ENCODE measurements around the gene TREX2. TPM values are rescaled to one million over a fixed set of nuclear protein-coding genes. Genes with fewer than 3 reads are reported as not detected.

Gene TREX2
- total RNA-seq, 4 donors from 2014 or later = 0.18 TPM; not detected in 3

DNA sequence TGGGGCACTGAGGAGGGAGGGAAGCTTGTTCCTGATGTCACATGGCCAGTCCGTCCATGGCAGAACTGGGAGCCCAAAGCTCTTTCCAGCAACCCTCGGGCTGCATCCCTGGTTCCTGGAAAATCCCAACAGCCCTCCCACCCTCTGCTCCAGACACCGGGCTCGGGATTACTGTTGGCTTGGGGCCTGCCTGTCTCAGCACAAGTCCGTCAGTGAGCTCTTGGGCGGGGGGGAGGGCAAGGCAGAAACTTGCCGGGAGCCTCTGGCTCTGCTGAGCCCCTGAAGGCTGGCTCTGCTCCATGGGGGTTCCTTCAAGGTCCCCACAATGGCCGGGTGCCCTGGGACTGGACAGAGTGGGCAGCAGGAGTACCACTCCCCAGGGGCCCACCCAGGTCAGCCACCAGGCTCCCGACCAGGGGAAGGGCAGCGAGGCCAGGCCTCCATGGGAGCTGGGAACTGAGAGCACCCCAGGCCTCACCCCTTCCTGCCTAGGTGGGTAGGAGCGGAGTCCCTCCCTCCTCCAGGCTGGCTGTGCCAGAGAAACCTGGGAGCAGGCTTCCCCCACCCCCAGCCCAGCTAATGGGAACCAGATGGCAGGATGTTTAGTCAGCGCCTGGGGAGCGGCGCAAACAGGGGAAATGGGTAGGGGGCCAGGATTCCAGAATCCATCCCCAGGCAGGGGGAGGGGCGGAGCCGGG lies 31.0 kb upstream of the TREX2 start:
- no peak for TF ChIP-seq POLR2A (IDR thresholded peaks at IDR 0.05)
- TF ChIP-seq, protein P1, sequence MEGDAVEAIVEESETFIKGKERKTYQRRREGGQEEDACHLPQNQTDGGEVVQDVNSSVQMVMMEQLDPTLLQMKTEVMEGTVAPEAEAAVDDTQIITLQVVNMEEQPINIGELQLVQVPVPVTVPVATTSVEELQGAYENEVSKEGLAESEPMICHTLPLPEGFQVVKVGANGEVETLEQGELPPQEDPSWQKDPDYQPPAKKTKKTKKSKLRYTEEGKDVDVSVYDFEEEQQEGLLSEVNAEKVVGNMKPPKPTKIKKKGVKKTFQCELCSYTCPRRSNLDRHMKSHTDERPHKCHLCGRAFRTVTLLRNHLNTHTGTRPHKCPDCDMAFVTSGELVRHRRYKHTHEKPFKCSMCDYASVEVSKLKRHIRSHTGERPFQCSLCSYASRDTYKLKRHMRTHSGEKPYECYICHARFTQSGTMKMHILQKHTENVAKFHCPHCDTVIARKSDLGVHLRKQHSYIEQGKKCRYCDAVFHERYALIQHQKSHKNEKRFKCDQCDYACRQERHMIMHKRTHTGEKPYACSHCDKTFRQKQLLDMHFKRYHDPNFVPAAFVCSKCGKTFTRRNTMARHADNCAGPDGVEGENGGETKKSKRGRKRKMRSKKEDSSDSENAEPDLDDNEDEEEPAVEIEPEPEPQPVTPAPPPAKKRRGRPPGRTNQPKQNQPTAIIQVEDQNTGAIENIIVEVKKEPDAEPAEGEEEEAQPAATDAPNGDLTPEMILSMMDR (IDR thresholded peaks at IDR 0.05 in 4 of 5, conservative IDR thresholded peaks at IDR 0.05 in 1 of 5) = no peak
- H3K4me3 ChIP-seq = no peak overlapping the region
- no peak for DNase-seq
- H3K27me3 ChIP-seq = no peaks in the 10 kb centered on the region
- no peaks in the 10 kb centered on the region for H3K4me1 ChIP-seq
- intact Hi-C loops (cut with DNase I; ENCODE audit: low total_unique reads) = no loop called here
- H3K36me3 ChIP-seq = no peaks in the 10 kb centered on the region
- no peak for ATAC-seq
- H3K9me3 ChIP-seq = no peaks in the 10 kb centered on the region
- H3K27ac ChIP-seq = peak overlapping the region in 2 of 4 donors; percentile 14 to 38
- in situ Hi-C loops (cut with MboI; ENCODE audit: low sequenced_read_pairs in 4 of 4) = no loop called here

DNA sequence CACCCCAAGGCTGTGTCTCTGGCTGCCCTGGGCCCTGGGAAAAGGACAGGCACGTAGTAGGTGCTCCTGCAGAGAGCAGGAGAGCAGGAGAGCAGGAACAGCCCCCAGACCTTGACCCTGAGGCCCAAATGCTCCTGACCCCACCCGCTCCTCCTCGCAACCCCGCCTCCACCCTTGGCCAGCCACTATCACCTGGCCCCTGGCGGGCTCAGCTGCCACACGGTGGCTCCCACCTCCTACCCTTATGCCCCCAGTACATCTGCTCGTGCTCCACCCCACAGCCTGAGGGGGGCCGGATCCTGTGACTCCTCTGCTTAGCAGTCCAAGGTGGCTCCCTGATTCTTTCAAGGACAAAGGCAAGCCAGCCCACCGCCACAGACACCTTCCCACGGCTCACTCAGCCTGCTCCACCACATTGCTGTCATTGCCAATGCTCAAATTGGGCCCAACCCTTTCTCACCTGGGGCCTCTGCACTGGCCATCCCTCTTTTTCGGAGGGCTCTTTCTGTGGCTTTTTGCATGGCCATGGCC lies 30.0 kb upstream of the TREX2 start:
- no peaks in the 10 kb centered on the region for H3K27me3 ChIP-seq
- no peak for ATAC-seq
- H3K4me1 ChIP-seq = no peaks in the 10 kb centered on the region
- H3K27ac ChIP-seq = no peak overlapping the region
- in situ Hi-C loops (cut with MboI; ENCODE audit: low sequenced_read_pairs in 4 of 4) (no loop called here), intact Hi-C loops (cut with DNase I; ENCODE audit: low total_unique reads) (no loop called here)
- H3K36me3 ChIP-seq = no peaks in the 10 kb centered on the region
- no peak for TF ChIP-seq POLR2A (IDR thresholded peaks at IDR 0.05)
- TF ChIP-seq, protein P1 (IDR thresholded peaks at IDR 0.05 in 4 of 5, conservative IDR thresholded peaks at IDR 0.05 in 1 of 5) = no peak
- H3K4me3 ChIP-seq = no peak overlapping the region
- no peak for DNase-seq
- H3K9me3 ChIP-seq = no peaks in the 10 kb centered on the region

DNA sequence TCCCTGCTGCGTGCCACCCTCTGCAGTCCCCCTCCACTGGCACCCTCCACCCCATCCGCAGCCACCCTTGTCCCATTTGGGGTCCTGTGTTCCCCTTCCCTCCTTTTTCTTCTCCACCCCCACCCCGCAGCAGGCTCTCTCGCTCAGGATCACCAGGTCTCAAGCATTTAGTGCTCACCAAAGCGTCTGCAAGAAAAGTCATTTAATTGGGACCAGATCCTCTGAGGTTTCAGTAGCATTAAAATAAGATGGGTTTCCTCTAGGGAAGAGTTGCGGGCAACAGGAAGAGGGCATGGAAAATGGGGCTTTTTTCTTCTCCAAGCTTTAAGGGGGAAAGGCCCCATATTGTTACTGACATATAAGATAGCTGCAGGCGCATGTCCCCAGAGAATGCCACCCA lies 29.4 kb upstream of the TREX2 start:
- in situ Hi-C loops (cut with MboI; ENCODE audit: low sequenced_read_pairs in 4 of 4) (no loop called here), intact Hi-C loops (cut with DNase I; ENCODE audit: low total_unique reads) (no loop called here)
- H3K27me3 ChIP-seq = no peaks in the 10 kb centered on the region
- H3K9me3 ChIP-seq = no peaks in the 10 kb centered on the region
- no peaks in the 10 kb centered on the region for H3K4me1 ChIP-seq
- DNase-seq (no peak), ATAC-seq (no peak)
- no peaks in the 10 kb centered on the region for H3K36me3 ChIP-seq
- H3K27ac ChIP-seq = no peak overlapping the region
- no peak for TF ChIP-seq POLR2A (IDR thresholded peaks at IDR 0.05)
- TF ChIP-seq, protein P1 (IDR thresholded peaks at IDR 0.05 in 4 of 5, conservative IDR thresholded peaks at IDR 0.05 in 1 of 5) = no peak
- peak overlapping the region; percentile 28 to 41 (median 36) for H3K4me3 ChIP-seq

DNA sequence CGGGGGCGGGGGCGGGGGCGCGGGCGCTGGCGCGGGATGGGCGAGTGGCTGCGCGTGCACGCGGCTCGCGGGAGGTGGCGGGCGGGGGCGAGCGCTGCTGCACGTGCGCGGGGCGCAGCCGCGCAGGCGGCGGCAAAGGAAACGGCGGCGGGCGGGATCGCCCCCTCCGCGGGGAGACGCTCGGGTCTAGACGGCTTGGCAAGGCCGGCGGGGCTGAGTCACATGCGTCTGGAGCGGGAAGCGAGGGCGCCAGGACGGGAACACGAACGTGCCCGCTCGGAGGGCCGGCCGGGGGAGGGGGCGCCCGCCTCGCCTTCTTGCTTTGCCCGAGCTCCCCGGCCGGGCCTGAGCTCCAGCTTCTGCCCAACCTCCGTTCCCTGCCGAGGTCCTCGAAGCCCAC lies 28.9 kb upstream of the TREX2 start:
- Histone ChIP-seq H3K36me3 (no peaks in the 10 kb centered on the region), H3K4me3 (peak overlapping the region; percentile 28 to 41 (median 36)), H3K4me1 (peaks cover 0 to 2% of the 10 kb centered on the region in 2 donors), H3K9me3 (no peaks in the 10 kb centered on the region), H3K27ac (no peak overlapping the region), H3K27me3 (no peaks in the 10 kb centered on the region)
- DNase-seq (no peak), ATAC-seq (no peak)
- in situ Hi-C loops (cut with MboI; ENCODE audit: low sequenced_read_pairs in 4 of 4) = loop anchor here in 1 of 4 donors (25.0 kb wide), 1 partner anchor 537 kb away; no protein-coding TSS in a partner anchor
- intact Hi-C loops (cut with DNase I; ENCODE audit: low total_unique reads) = no loop called here
- TF ChIP-seq, protein P1 (IDR thresholded peaks at IDR 0.05 in 4 of 5, conservative IDR thresholded peaks at IDR 0.05 in 1 of 5) = no peak
- TF ChIP-seq POLR2A (IDR thresholded peaks at IDR 0.05) = no peak
